ENCODE results near the gene CDK8.

DNA sequence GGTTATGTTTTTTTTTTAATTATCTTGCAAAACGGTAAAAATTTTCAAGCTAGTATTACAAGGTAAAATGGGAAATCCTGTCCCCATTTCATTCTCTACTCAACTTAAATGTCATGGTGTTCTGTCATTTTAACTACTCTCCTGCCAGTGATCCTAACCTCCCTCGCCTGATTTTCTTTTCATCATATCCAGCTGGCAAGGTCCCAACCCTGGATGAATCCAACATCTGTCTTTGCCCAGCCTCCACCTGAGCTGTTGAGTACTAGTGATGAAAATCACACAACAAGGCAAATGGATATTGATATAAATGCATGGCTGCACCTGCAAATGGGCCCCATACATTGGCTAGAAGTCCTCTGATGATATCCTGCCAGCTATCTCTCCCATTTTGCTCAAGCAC lies 6.9 kb upstream of the CDK8 start:
- TF ChIP-seq POLR2A (IDR thresholded peaks at IDR 0.05; ENCODE audit: low read depth) (no peak), EP300 (IDR thresholded peaks at IDR 0.05) (no peak)

Measured in esophagus muscularis mucosa (tissue), 2 donors.